Activated naive CD4-positive, alpha-beta T cell treated with anti-CD3 and anti-CD28 coated beads for 36 hours (primary cell): ENCODE results near the gene PLCXD3. TPM values are rescaled to one million over a fixed set of nuclear protein-coding genes. Genes with fewer than 3 reads are reported as not detected.
"Not testable (repeated sequence)": the region's sequence is repeated elsewhere in the genome, so short reads cannot be mapped to it uniquely, and the experiment has no call there.

Experiments used
- CTCF ChIA-PET: fragments of 350-600 bp; sonication (Branson Sonifier 250); formaldehyde crosslinking; loops from one replicate; lab custom pipeline; 2021; ENCODE audit warnings: antibody characterized with exemption; lab: Charles Lee
- DNase-seq: peaks from one replicate; pipeline ENCODE4 v3.0.0-alpha.2; 2020
- H3K27ac Mint-ChIP-seq: one replicate; pipeline ENCODE4 v1.8.0; 2021; ENCODE audit warnings: mild to moderate bottlenecking, mixed read lengths
- H3K27me3 Mint-ChIP-seq: one replicate; pipeline ENCODE4 v1.8.0; 2021; ENCODE audit warnings: low read depth, mixed read lengths
- H3K36me3 Mint-ChIP-seq: one replicate; pipeline ENCODE4 v1.8.0; 2021; ENCODE audit warnings: low read depth, mixed read lengths
- H3K4me1 Mint-ChIP-seq: one replicate; pipeline ENCODE4 v1.8.0; 2021; ENCODE audit warnings: low read depth, mixed read lengths
- H3K4me3 Mint-ChIP-seq: one replicate; pipeline ENCODE4 v1.8.0; 2021; ENCODE audit warnings: mild to moderate bottlenecking, moderate library complexity, mixed read lengths
- H3K9me3 Mint-ChIP-seq: one replicate; pipeline ENCODE4 v1.8.0; 2021; ENCODE audit warnings: mixed read lengths
- intact Hi-C: fragments of 100-400 bp; cut with micrococcal nuclease; formaldehyde crosslinking; loops from one replicate; pipeline ENCODE4 v1.15.1; 2023
- total RNA-seq, 2 experiments: library from RNA; stranded (reverse); gene quantifications; one replicate each; pipeline ENCODE4 v1.2.3, GENCODE V29; 2021

The PLCXD3 gene
- total RNA-seq, 2 experiments from 2014 or later = not detected

GRCh38 chr5:41519801-41520200, 9.4 kb upstream of the PLCXD3 start:
- CTCF ChIA-PET = no interaction called here
- intact Hi-C loops = loop anchor here (5.0 kb wide), 1 partner anchor 618 kb away; no protein-coding TSS in a partner anchor
- no peaks in the 10 kb centered on the region for H3K36me3 Mint-ChIP-seq
- no peak for DNase-seq
- no peaks in the 10 kb centered on the region for H3K9me3 Mint-ChIP-seq
- no peaks in the 10 kb centered on the region for H3K27me3 Mint-ChIP-seq
- no peak overlapping the region for H3K4me3 Mint-ChIP-seq
- no peak overlapping the region for H3K27ac Mint-ChIP-seq
- no peaks in the 10 kb centered on the region for H3K4me1 Mint-ChIP-seq

GRCh38 chr5:41517909-41518308, 7.5 kb upstream of the PLCXD3 start:
- H3K4me3 Mint-ChIP-seq = no peak overlapping the region
- intact Hi-C loops = no loop called here
- no peak for DNase-seq
- H3K27ac Mint-ChIP-seq = no peak overlapping the region
- H3K36me3 Mint-ChIP-seq = no peaks in the 10 kb centered on the region
- H3K4me1 Mint-ChIP-seq = no peaks in the 10 kb centered on the region
- H3K27me3 Mint-ChIP-seq = peaks cover 2% of the 10 kb centered on the region
- no peaks in the 10 kb centered on the region for H3K9me3 Mint-ChIP-seq
- CTCF ChIA-PET = interaction anchor here (0.6 kb wide), 1 partner anchor 548 kb away, joined by 4 read pairs; no protein-coding TSS in a partner anchor

- no peak overlapping the region for H3K27ac Mint-ChIP-seq
- CTCF ChIA-PET = interaction anchor here (0.6 to 1.2 kb wide), 2 partner anchors 327 to 606 kb away, joined by 3 to 4 read pairs; no protein-coding TSS in a partner anchor
- no peak for DNase-seq
- H3K27me3 Mint-ChIP-seq = peaks cover 34% of the 10 kb centered on the region
- no peaks in the 10 kb centered on the region for H3K4me1 Mint-ChIP-seq
- no peaks in the 10 kb centered on the region for H3K36me3 Mint-ChIP-seq
- H3K4me3 Mint-ChIP-seq = no peak overlapping the region
- H3K9me3 Mint-ChIP-seq = no peaks in the 10 kb centered on the region
- intact Hi-C loops = no loop called here
Measured at GRCh38 chr5:41511241-41511640, 840 bp upstream of the PLCXD3 start.

- Mint-ChIP-seq H3K36me3 (no peaks in the 10 kb centered on the region), H3K27ac (no peak overlapping the region), H3K27me3 (peaks cover 34% of the 10 kb centered on the region), H3K4me3 (no peak overlapping the region), H3K9me3 (no peaks in the 10 kb centered on the region), H3K4me1 (no peaks in the 10 kb centered on the region)
- no peak for DNase-seq
- intact Hi-C loops = no loop called here
- CTCF ChIA-PET = interaction anchor here (1.2 kb wide), 1 partner anchor 605 kb away, joined by 3 read pairs; no protein-coding TSS in a partner anchor
Measured at GRCh38 chr5:41509399-41510175, 814 bp downstream of the PLCXD3 start.

GRCh38 chr5:41508696-41509398, 1.6 kb downstream of the PLCXD3 start:
- no peak overlapping the region for H3K27ac Mint-ChIP-seq
- intact Hi-C loops = no loop called here
- CTCF ChIA-PET = no interaction called here

GRCh38 chr5:41508186-41508585, 2.2 kb downstream of the PLCXD3 start:
- Mint-ChIP-seq H3K4me1 (no peaks in the 10 kb centered on the region), H3K36me3 (no peaks in the 10 kb centered on the region), H3K4me3 (no peak overlapping the region), H3K9me3 (no peaks in the 10 kb centered on the region), H3K27me3 (peaks cover 31% of the 10 kb centered on the region), H3K27ac (no peak overlapping the region)
- intact Hi-C loops = no loop called here
- DNase-seq = no peak
- CTCF ChIA-PET = interaction anchor here (0.7 kb wide), 1 partner anchor 866 kb away, joined by 3 read pairs; no protein-coding TSS in a partner anchor

More at GRCh38 chr5:41508696-41509398, 1.6 kb downstream of the PLCXD3 start:
- Mint-ChIP-seq H3K9me3 (no peaks in the 10 kb centered on the region), H3K36me3 (no peaks in the 10 kb centered on the region), H3K4me1 (no peaks in the 10 kb centered on the region), H3K27me3 (peaks cover 31% of the 10 kb centered on the region), H3K4me3 (no peak overlapping the region)
- no peak for DNase-seq

- Mint-ChIP-seq H3K27me3 (peaks cover 31% of the 10 kb centered on the region), H3K9me3 (no peaks in the 10 kb centered on the region), H3K27ac (no peak overlapping the region), H3K4me3 (no peak overlapping the region), H3K36me3 (no peaks in the 10 kb centered on the region), H3K4me1 (no peaks in the 10 kb centered on the region)
- CTCF ChIA-PET = interaction anchor here (0.7 kb wide), 1 partner anchor 867 kb away, joined by 3 read pairs; no protein-coding TSS in a partner anchor
- intact Hi-C loops = no loop called here
- DNase-seq = no peak
Measured at GRCh38 chr5:41507501-41507900, 2.9 kb downstream of the PLCXD3 start.

- H3K36me3 Mint-ChIP-seq = no peaks in the 10 kb centered on the region
- no peaks in the 10 kb centered on the region for H3K9me3 Mint-ChIP-seq
- DNase-seq = no peak
- no peak overlapping the region for H3K27ac Mint-ChIP-seq
- intact Hi-C loops = no loop called here
- CTCF ChIA-PET = interaction anchor here (0.7 kb wide), 1 partner anchor 106 kb away, joined by 3 read pairs; no protein-coding TSS in a partner anchor
- H3K4me3 Mint-ChIP-seq = no peak overlapping the region
- H3K27me3 Mint-ChIP-seq = peaks cover 4% of the 10 kb centered on the region
- H3K4me1 Mint-ChIP-seq = no peaks in the 10 kb centered on the region
Measured at GRCh38 chr5:41503860-41504259, 6.5 kb downstream of the PLCXD3 start.

GRCh38 chr5:41503310-41503709, 7.1 kb downstream of the PLCXD3 start:
- H3K4me1 Mint-ChIP-seq = no peaks in the 10 kb centered on the region
- CTCF ChIA-PET = no interaction called here
- H3K36me3 Mint-ChIP-seq = no peaks in the 10 kb centered on the region
- H3K9me3 Mint-ChIP-seq = no peaks in the 10 kb centered on the region
- DNase-seq = no peak
- no peak overlapping the region for H3K27ac Mint-ChIP-seq
- intact Hi-C loops = no loop called here
- no peak overlapping the region for H3K4me3 Mint-ChIP-seq
- H3K27me3 Mint-ChIP-seq = no peaks in the 10 kb centered on the region

GRCh38 chr5:41493490-41494126, 16.8 kb downstream of the PLCXD3 start:
- H3K27me3 Mint-ChIP-seq, H3K36me3 Mint-ChIP-seq, CTCF ChIA-PET, H3K4me3 Mint-ChIP-seq, H3K4me1 Mint-ChIP-seq, DNase-seq, H3K27ac Mint-ChIP-seq, intact Hi-C loops, H3K9me3 Mint-ChIP-seq: not testable (repeated sequence)

GRCh38 chr5:41485533-41485932, 24.9 kb downstream of the PLCXD3 start:
- Mint-ChIP-seq H3K27me3 (no peaks in the 10 kb centered on the region), H3K4me1 (no peaks in the 10 kb centered on the region), H3K27ac (no peak overlapping the region), H3K36me3 (no peaks in the 10 kb centered on the region), H3K9me3 (peaks cover 1% of the 10 kb centered on the region), H3K4me3 (no peak overlapping the region)
- intact Hi-C loops = no loop called here
- no peak for DNase-seq
- CTCF ChIA-PET = no interaction called here

GRCh38 chr5:41482715-41483114, 27.7 kb downstream of the PLCXD3 start:
- intact Hi-C loops = no loop called here
- CTCF ChIA-PET = interaction anchor here (0.7 kb wide), 1 partner anchor 66 kb away, joined by 3 read pairs; no protein-coding TSS in a partner anchor
- DNase-seq = no peak
- Mint-ChIP-seq H3K36me3 (no peaks in the 10 kb centered on the region), H3K27ac (no peak overlapping the region), H3K27me3 (no peaks in the 10 kb centered on the region), H3K4me3 (no peak overlapping the region), H3K9me3 (peaks cover 4% of the 10 kb centered on the region), H3K4me1 (no peaks in the 10 kb centered on the region)
